ENCODE data around the gene FAM229A.
A peak's percentile ranks its signal among the peaks of the same experiment; 100 is the strongest.
"Not testable (repeated sequence)": the region's sequence is repeated elsewhere in the genome, so short reads cannot be mapped to it uniquely, and the experiment has no call there.

FAM229A gene

GRCh38 chr1:32361674-32362473 lies 411 bp downstream of the FAM229A start:
- DNase-seq (ENCODE audit: low spot score) (no peak), ATAC-seq (ENCODE audit: low read depth) (peak; percentile 60)
- H3K36me3 ChIP-seq (ENCODE audit: low read depth) = 0 out of 2 replicates have a peak, but pooled peaks cover under 1% of the 10 kb centered on the region
- H3K9me3 ChIP-seq (ENCODE audit: severe bottlenecking) = no peaks in the 10 kb centered on the region
- H3K4me1 ChIP-seq (ENCODE audit: insufficient read depth, poor library complexity, severe bottlenecking) = no peaks in the 10 kb centered on the region
- H3K27me3 ChIP-seq (ENCODE audit: insufficient read depth, poor library complexity, severe bottlenecking) = no peaks in the 10 kb centered on the region
- peak overlapping the region; percentile 33 for H3K4me3 ChIP-seq (ENCODE audit: severe bottlenecking)
- peak; percentile 46 for TF ChIP-seq CTCF (IDR thresholded peaks at IDR 0.05; ENCODE audit: poor library complexity, severe bottlenecking)
- no peak overlapping the region for H3K27ac ChIP-seq (ENCODE audit: poor library complexity, severe bottlenecking)

GRCh38 chr1:32361308-32361673 lies 994 bp downstream of the FAM229A start:
- no peaks in the 10 kb centered on the region for H3K4me1 ChIP-seq (ENCODE audit: insufficient read depth, poor library complexity, severe bottlenecking)
- no peak for ATAC-seq (ENCODE audit: low read depth)
- H3K9me3 ChIP-seq (ENCODE audit: severe bottlenecking) = no peaks in the 10 kb centered on the region
- no peak for DNase-seq (ENCODE audit: low spot score)
- H3K27ac ChIP-seq (ENCODE audit: poor library complexity, severe bottlenecking) = no peak overlapping the region
- no peaks in the 10 kb centered on the region for H3K27me3 ChIP-seq (ENCODE audit: insufficient read depth, poor library complexity, severe bottlenecking)
- no peak overlapping the region for H3K4me3 ChIP-seq (ENCODE audit: severe bottlenecking)
- H3K36me3 ChIP-seq (ENCODE audit: low read depth) = no peaks in the 10 kb centered on the region
- TF ChIP-seq CTCF (IDR thresholded peaks at IDR 0.05; ENCODE audit: poor library complexity, severe bottlenecking) = no peak

GRCh38 chr1:32358435-32358834 lies 3.9 kb downstream of the FAM229A start:
- ATAC-seq (ENCODE audit: low read depth) (no peak), DNase-seq (ENCODE audit: low spot score) (no peak)
- Histone ChIP-seq H3K9me3 (ENCODE audit: severe bottlenecking) (no peaks in the 10 kb centered on the region), H3K27ac (ENCODE audit: poor library complexity, severe bottlenecking) (no peak overlapping the region), H3K36me3 (ENCODE audit: low read depth) (no peaks in the 10 kb centered on the region), H3K4me1 (ENCODE audit: insufficient read depth, poor library complexity, severe bottlenecking) (peaks cover 5% of the 10 kb centered on the region), H3K27me3 (ENCODE audit: insufficient read depth, poor library complexity, severe bottlenecking) (no peaks in the 10 kb centered on the region), H3K4me3 (ENCODE audit: severe bottlenecking) (no peak overlapping the region)
- no peak for TF ChIP-seq CTCF (IDR thresholded peaks at IDR 0.05; ENCODE audit: poor library complexity, severe bottlenecking)

GRCh38 chr1:32357614-32358013 lies 4.7 kb downstream of the FAM229A start:
- Histone ChIP-seq H3K4me1 (ENCODE audit: insufficient read depth, poor library complexity, severe bottlenecking) (peaks cover 7% of the 10 kb centered on the region), H3K36me3 (ENCODE audit: low read depth) (no peaks in the 10 kb centered on the region), H3K27me3 (ENCODE audit: insufficient read depth, poor library complexity, severe bottlenecking) (no peaks in the 10 kb centered on the region), H3K27ac (ENCODE audit: poor library complexity, severe bottlenecking) (no peak overlapping the region), H3K4me3 (ENCODE audit: severe bottlenecking) (no peak overlapping the region), H3K9me3 (ENCODE audit: severe bottlenecking) (no peaks in the 10 kb centered on the region)
- no peak for TF ChIP-seq CTCF (IDR thresholded peaks at IDR 0.05; ENCODE audit: poor library complexity, severe bottlenecking)
- ATAC-seq (ENCODE audit: low read depth) (no peak), DNase-seq (ENCODE audit: low spot score) (no peak)

GRCh38 chr1:32356478-32356877 lies 5.8 kb downstream of the FAM229A start:
- H3K9me3 ChIP-seq (ENCODE audit: severe bottlenecking) = no peaks in the 10 kb centered on the region
- H3K36me3 ChIP-seq (ENCODE audit: low read depth) = no peaks in the 10 kb centered on the region
- H3K4me3 ChIP-seq (ENCODE audit: severe bottlenecking) = no peak overlapping the region
- TF ChIP-seq CTCF (IDR thresholded peaks at IDR 0.05; ENCODE audit: poor library complexity, severe bottlenecking) = no peak
- H3K4me1 ChIP-seq (ENCODE audit: insufficient read depth, poor library complexity, severe bottlenecking) = peaks cover 12% of the 10 kb centered on the region
- DNase-seq (ENCODE audit: low spot score) (no peak), ATAC-seq (ENCODE audit: low read depth) (no peak)
- H3K27me3 ChIP-seq (ENCODE audit: insufficient read depth, poor library complexity, severe bottlenecking) = no peaks in the 10 kb centered on the region
- no peak overlapping the region for H3K27ac ChIP-seq (ENCODE audit: poor library complexity, severe bottlenecking)

GRCh38 chr1:32355778-32356177 lies 6.5 kb downstream of the FAM229A start:
- not testable (repeated sequence) for H3K27ac ChIP-seq (ENCODE audit: poor library complexity, severe bottlenecking); H3K27me3 ChIP-seq (ENCODE audit: insufficient read depth, poor library complexity, severe bottlenecking); ATAC-seq (ENCODE audit: low read depth); DNase-seq (ENCODE audit: low spot score); H3K36me3 ChIP-seq (ENCODE audit: low read depth); H3K4me3 ChIP-seq (ENCODE audit: severe bottlenecking); H3K9me3 ChIP-seq (ENCODE audit: severe bottlenecking)
- H3K4me1 ChIP-seq (ENCODE audit: insufficient read depth, poor library complexity, severe bottlenecking) = peaks cover 12% of the 10 kb centered on the region

Measured in RWPE2 (cell line).